Fibroblast of the aortic adventitia (primary cell): ENCODE results near the gene UGT2A2. TPM values are rescaled to one million over a fixed set of nuclear protein-coding genes. Genes with fewer than 3 reads are reported as not detected.
A peak's percentile ranks its signal among the peaks of the same experiment; 100 is the strongest.

Experiments used
- DNase-seq: peaks from one replicate; pipeline ENCODE4 v3.0.0-alpha.2; 2010; ENCODE audit warnings: low read depth
- H3K4me3 ChIP-seq: 2 replicates; pipeline ENCODE4 v1.5.1; 2011; ENCODE audit warnings: low read depth, mild to moderate bottlenecking, control low read depth, low read length, moderate library complexity
- small RNA-seq: library from RNA; depleted of rRNA; stranded (forward); fragments of <200 nt; gene quantifications from one replicate; pipeline ENCODE3, GENCODE V24; 2012
- total RNA-seq: library from RNA; depleted of rRNA; stranded (reverse); fragments of >200 nt; gene quantifications from 2 replicates; pipeline ENCODE4 v1.2.3, GENCODE V29; 2012; ENCODE audit warnings: low replicate concordance
- TF ChIP-seq, protein P1 (sequence below): IDR thresholded peaks from 2 replicates; pipeline ENCODE4 v1.5.1; 2011; ENCODE audit warnings: mild to moderate bottlenecking, low read length, control low read depth, inconsistent platforms; ENCODE audit not compliant: insufficient read depth

The UGT2A2 gene
- total RNA-seq, 1 donor: not detected

GRCh38 chr4:69577245-69577644 lies 62.2 kb downstream of the UGT2A2 start:
- H3K4me3 ChIP-seq: no peak overlapping the region
- TF ChIP-seq, protein P1, sequence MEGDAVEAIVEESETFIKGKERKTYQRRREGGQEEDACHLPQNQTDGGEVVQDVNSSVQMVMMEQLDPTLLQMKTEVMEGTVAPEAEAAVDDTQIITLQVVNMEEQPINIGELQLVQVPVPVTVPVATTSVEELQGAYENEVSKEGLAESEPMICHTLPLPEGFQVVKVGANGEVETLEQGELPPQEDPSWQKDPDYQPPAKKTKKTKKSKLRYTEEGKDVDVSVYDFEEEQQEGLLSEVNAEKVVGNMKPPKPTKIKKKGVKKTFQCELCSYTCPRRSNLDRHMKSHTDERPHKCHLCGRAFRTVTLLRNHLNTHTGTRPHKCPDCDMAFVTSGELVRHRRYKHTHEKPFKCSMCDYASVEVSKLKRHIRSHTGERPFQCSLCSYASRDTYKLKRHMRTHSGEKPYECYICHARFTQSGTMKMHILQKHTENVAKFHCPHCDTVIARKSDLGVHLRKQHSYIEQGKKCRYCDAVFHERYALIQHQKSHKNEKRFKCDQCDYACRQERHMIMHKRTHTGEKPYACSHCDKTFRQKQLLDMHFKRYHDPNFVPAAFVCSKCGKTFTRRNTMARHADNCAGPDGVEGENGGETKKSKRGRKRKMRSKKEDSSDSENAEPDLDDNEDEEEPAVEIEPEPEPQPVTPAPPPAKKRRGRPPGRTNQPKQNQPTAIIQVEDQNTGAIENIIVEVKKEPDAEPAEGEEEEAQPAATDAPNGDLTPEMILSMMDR: no peak
- no peak for DNase-seq

GRCh38 chr4:69576251-69576877 lies 63.1 kb downstream of the UGT2A2 start:
- DNase-seq: no peak
- TF ChIP-seq, protein P1: no peak
- no peak overlapping the region for H3K4me3 ChIP-seq

GRCh38 chr4:69568787-69569186 lies 70.7 kb downstream of the UGT2A2 start:
- no peak overlapping the region for H3K4me3 ChIP-seq
- no peak for DNase-seq
- TF ChIP-seq, protein P1: no peak

DNA sequence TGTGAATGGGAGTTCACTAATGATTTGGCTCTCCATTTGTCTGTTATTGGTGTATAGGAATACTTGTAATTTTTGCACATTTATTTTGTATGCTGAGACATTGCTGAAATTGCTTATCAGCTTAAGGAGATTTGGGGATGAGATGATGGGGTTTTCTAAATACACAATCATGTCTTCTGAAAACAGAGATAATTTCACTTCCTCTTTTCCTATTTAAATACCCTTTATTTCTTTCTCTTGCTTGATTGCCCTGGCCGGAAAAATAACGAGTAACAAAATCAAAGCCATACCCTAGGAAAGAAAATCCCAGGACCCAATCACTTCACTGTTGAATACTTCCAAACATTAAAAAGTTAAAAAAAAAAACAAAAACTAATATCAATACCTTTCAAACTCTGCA lies 76.0 kb downstream of the UGT2A2 start:
- H3K4me3 ChIP-seq: no peak overlapping the region
- TF ChIP-seq, protein P1: no peak
- DNase-seq: no peak

- TF ChIP-seq, protein P1: no peak
- no peak for DNase-seq
Measured at GRCh38 chr4:69549651-69550050, 89.8 kb downstream of the UGT2A2 start.

GRCh38 chr4:69546134-69546765 lies 93.2 kb downstream of the UGT2A2 start:
- DNase-seq: peak; percentile 22
- H3K4me3 ChIP-seq: no peak overlapping the region
- TF ChIP-seq, protein P1: no peak

More at GRCh38 chr4:69549651-69550050, 89.8 kb downstream of the UGT2A2 start:
- no peak overlapping the region for H3K4me3 ChIP-seq

Small RNA genes lying within 50 kb of the gene (small RNA-seq; reads per million reads assigned to genes)
- gene UGT2A2: not detected

Other genes starting within 250 kb of the UGT2A2 start
- not detected in 2 replicates for gene UGT2B4, start 143.7 kb downstream of the UGT2A2 start, total RNA-seq
- gene UGT2A1, start 13.6 kb upstream of the UGT2A2 start, total RNA-seq: not detected in 2 replicates
- 0.74 and 1.3 TPM in 2 replicates for gene SULT1B1, start 121.0 kb upstream of the UGT2A2 start, total RNA-seq
- 0.41 and 1.7 TPM in 2 replicates for gene SULT1E1, start 220.5 kb upstream of the UGT2A2 start, total RNA-seq